Muscle of leg (tissue), 11 donors: Measurements from ENCODE around the gene DET1. TPM values are rescaled to one million over a fixed set of nuclear protein-coding genes. Genes with fewer than 3 reads are reported as not detected.
"Not testable (repeated sequence)": the region's sequence is repeated elsewhere in the genome, so short reads cannot be mapped to it uniquely, and the experiment has no call there.

ENCODE experiments used
- DNase-seq: peaks from one replicate; pipeline ENCODE4 v3.0.0; 2013
- H3K27ac ChIP-seq: one replicate; pipeline ENCODE4 v1.5.1; 2013; ENCODE audit warnings: mild to moderate bottlenecking, low read length, control low read depth
- H3K27me3 ChIP-seq: one replicate; pipeline ENCODE4 v1.6.1; 2013; ENCODE audit warnings: low read length; ENCODE audit not compliant: control insufficient read depth, insufficient read depth
- H3K36me3 ChIP-seq: one replicate; pipeline ENCODE4 v1.6.1; 2013; ENCODE audit warnings: low read length; ENCODE audit not compliant: control insufficient read depth, insufficient read depth
- H3K4me1 ChIP-seq: one replicate; pipeline ENCODE4 v1.6.1; 2013; ENCODE audit warnings: low read length; ENCODE audit not compliant: control insufficient read depth, insufficient read depth
- H3K4me3 ChIP-seq: one replicate; pipeline ENCODE4 v1.5.1; 2013; ENCODE audit warnings: low read length, control low read depth
- H3K9me3 ChIP-seq: replicated peaks from 2 replicates; pipeline ENCODE4 v1.6.1; 2013; ENCODE audit warnings: low read depth, low read length; ENCODE audit not compliant: control insufficient read depth
- WGBS: methylation state at CpG from one replicate; pipeline ENCODE4 v1.1.5; 2013; ENCODE audit warnings: missing lambda C conversion rate; ENCODE audit not compliant: insufficient coverage; 5-methylcytosine and 5-hydroxymethylcytosine counted together
- polyA plus RNA-seq, 8 donors: library from polyadenylated mRNA; unstranded; fragments of 120-200 nt; gene quantifications; one replicate each; pipeline versions ENCODE4 v1.2.1 to v1.2.3, GENCODE V29; 2013; ENCODE audit warnings: inconsistent platforms in 1 of 8, low replicate concordance in 1 of 8; ENCODE audit not compliant: insufficient read length in 8 of 8, insufficient read depth in 1 of 8
- total RNA-seq: library from RNA; stranded (reverse); fragments of 120-200 nt; gene quantifications from one replicate; pipeline ENCODE4 v1.2.4, GENCODE V29; 2013

The DET1 gene
- total and polyA plus RNA-seq, 9 donors = 8.4 to 11.4 (median 9.8) TPM

DNA sequence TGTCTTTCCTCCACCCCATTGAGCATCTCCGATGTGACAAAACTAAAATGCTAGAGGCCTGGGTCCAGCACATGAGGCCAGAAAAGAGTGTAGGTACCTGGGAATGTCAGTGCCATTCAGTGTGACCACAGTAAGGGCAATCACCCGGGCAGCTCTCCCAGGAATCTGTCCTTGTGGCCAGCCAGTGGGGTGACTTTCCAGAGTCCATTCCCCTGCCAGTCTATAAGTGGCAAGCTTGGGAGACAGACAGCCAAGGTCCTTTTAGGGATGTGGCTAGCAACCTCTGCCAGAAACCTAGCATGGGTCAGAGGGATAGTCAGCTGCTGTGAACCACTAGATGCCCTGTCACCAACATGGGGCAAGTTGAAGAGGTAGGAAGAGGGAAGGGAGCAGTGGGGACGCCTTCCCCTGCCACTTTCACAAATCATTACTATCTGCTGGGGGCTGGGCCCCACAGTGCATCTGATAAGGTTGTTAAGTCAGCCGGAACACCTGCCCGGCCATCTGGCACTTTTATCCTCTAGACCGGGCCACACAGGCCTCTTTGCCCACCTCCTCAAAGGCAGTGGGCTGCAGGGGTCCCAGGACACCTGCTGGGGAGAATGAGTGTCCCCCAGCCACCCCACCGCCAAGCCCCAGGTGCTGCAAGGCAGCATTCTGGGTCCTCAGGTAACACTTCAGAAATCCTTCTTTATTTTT lies 24.8 kb upstream of the DET1 start:
- DNase-seq = no peak
- Histone ChIP-seq H3K27ac (no peak overlapping the region), H3K4me3 (no peak overlapping the region), H3K36me3 (no peaks in the 10 kb centered on the region), H3K27me3 (no peaks in the 10 kb centered on the region), H3K9me3 (no peaks in the 10 kb centered on the region), H3K4me1 (no peaks in the 10 kb centered on the region)
- WGBS = 38% methylated on average over 5 of the region's 7 CpGs

DNA sequence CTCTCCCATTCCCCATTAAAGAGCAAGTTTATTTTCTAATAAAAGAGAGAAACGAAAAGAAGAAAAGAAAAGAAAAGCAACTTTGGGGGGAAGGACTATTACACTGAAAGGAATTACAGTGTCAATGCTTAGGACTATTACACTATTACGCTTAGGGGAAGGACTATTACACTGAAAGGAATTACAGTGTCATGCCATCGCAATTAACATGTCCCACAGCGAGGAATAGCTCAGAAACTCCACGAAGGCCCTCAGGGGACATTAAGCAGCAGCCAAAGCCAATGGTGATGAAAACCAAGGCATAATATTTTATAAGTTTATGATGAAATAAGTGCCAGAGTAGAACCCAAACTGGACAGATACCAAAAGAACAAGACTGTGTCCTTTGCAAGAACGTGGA lies 22.1 kb upstream of the DET1 start:
- no peak overlapping the region for H3K27ac ChIP-seq
- no peak for DNase-seq
- H3K9me3 ChIP-seq = no peaks in the 10 kb centered on the region
- no peak overlapping the region for H3K4me3 ChIP-seq
- H3K36me3 ChIP-seq = no peaks in the 10 kb centered on the region
- 45% methylated on average over 4 of the region's 6 CpGs for WGBS
- no peaks in the 10 kb centered on the region for H3K4me1 ChIP-seq
- no peaks in the 10 kb centered on the region for H3K27me3 ChIP-seq

DNA sequence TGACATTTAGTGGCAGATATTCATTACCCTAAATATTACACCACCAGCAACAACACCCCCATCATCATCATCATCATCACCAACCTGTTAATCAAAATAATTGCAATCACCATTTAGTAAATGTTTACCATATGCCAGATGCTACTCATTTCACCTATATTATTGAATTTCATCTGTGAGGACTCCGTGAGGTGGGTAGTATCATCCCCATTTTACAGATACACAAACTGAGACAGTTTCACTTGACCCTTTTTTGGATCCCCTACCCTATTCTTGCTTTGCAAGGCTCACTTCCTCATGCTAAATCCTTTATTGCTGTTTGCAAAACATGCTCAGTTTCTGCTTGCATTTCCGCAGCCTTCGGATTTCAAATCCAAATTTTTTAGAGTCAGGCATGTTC lies 18.3 kb upstream of the DET1 start:
- no peaks in the 10 kb centered on the region for H3K27me3 ChIP-seq
- DNase-seq = no peak
- 84% methylated on average over 3 of the region's 3 CpGs for WGBS
- H3K36me3 ChIP-seq = no peaks in the 10 kb centered on the region
- no peak overlapping the region for H3K4me3 ChIP-seq
- H3K4me1 ChIP-seq = no peaks in the 10 kb centered on the region
- H3K9me3 ChIP-seq = no peaks in the 10 kb centered on the region
- H3K27ac ChIP-seq = no peak overlapping the region

DNA sequence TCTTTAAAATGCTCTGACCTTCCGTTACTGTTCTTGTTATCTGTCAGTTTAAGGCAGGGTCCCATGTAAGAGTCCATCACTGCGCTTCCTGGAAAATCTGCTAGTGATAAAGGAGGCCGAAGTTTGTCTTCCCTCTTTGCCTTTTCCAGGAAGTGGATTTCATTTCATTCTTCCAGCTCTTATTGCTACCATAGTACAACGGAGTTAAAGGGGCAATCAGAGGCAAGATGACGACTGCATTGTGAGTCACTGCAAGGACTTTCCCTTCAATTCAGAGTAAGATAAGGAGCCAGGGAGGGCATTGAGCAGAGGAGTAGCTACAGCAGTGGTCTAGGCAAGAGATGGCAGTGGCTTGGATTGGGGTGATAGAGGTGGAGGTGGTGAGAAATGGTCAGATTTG lies 17.2 kb upstream of the DET1 start:
- Histone ChIP-seq H3K9me3 (no peaks in the 10 kb centered on the region), H3K27me3 (no peaks in the 10 kb centered on the region), H3K36me3 (no peaks in the 10 kb centered on the region), H3K4me3 (no peak overlapping the region), H3K4me1 (no peaks in the 10 kb centered on the region), H3K27ac (no peak overlapping the region)
- DNase-seq = no peak
- WGBS = 55% methylated on average over 2 of the region's 5 CpGs

DNA sequence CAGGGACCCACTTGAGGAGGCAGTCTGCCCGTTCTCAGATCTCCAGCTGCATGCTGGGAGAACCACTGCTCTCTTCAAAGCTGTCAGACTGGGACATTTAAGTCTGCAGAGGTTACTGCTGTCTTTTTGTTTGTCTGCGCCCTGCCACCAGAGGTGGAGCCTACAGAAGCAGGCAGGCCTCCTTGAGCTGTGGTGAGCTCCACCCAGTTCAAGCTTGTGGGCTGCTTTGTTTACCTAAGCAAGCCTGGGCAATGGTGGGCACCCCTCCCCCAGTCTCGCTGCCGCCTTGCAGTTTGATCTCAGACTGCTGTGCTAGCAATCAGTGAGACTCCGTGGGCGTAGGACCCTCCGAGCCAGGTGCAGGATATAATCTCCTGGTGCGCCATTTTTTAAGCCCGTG lies 13.1 kb upstream of the DET1 start:
- H3K36me3 ChIP-seq, H3K9me3 ChIP-seq, H3K27me3 ChIP-seq, H3K27ac ChIP-seq, H3K4me3 ChIP-seq, DNase-seq, H3K4me1 ChIP-seq: not testable (repeated sequence)
- WGBS = 92% methylated on average over 5 of the region's 9 CpGs

DNA sequence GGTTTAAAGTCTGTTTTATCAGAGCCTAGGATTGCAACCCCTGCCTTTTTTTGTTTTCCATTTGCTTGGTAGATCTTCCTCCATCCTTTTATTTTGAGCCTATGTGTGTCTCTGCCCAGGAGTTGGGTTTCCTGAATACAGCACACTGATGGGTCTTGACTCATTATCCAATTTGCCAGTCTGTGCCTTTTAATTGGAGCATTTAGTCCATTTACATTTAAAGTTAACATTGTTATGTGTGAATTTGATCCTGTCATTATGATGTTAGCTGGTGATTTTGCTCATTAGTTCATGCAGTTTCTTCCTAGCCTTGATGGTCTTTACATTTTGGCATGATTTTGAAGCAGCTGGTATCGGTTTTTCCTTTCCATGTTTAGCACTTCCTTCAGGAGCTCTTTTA lies 11.5 kb upstream of the DET1 start:
- not testable (repeated sequence) for DNase-seq, H3K27me3 ChIP-seq, H3K9me3 ChIP-seq, H3K4me3 ChIP-seq, H3K4me1 ChIP-seq, H3K27ac ChIP-seq, H3K36me3 ChIP-seq
- WGBS = no CpG with 5 or more reads among the region's 1 CpG

DNA sequence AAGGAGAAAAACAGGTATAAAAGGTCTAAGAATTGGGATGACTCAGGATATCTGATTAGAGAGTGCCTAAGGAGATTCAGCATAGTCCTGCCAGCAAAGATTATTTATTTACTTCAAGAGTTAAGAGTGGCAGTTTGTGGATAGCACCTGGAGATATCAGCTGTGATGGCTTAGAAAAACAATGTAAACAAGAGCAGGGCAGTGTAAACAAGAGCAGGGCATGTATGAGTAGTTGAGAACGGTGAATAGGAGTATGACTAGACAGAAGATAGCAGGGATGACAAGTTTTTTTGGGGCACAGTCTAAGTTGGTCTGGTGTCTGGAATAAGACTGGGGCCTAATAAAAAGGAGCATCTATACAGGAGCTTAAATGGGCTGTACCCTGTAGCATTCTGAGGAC lies 1.5 kb upstream of the DET1 start:
- not testable (repeated sequence) for H3K27me3 ChIP-seq, H3K4me3 ChIP-seq, H3K9me3 ChIP-seq, H3K4me1 ChIP-seq, DNase-seq, H3K27ac ChIP-seq
- peaks cover 12% of the 10 kb centered on the region for H3K36me3 ChIP-seq
- 60% methylated on average over 1 of the region's 1 CpG for WGBS

DNA sequence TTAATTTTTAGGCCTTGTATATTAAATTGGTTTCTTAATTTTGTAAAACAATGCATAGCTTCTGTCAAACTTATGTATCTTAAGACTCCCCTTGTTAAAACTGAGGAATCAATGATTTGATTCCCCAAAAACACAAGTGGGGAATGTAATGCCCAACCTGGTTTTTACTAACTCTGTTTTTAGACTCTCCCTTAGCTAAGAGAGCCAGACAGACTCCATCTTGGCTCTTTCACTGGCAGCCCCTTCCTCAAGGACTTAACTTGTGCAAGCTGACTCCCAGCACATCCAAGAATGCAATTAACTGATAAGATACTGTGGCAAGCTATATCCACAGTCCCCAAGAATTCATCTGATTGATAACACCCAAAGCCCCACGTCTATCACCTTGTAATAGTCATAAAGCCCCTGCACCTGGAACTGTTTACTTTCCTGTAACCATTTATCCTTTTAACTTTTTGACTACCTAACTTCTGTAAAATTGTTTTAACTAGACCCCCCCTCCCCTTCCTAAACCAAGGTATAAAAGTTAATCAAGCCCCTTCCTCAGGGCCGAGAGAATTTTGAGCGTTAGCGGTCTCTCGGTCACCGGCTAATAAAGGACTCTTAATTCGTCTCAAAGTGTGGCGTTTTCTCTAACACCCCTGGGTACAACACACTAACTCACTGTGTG lies 768 bp downstream of the DET1 start:
- H3K27me3 ChIP-seq, H3K9me3 ChIP-seq, DNase-seq, H3K4me1 ChIP-seq: not testable (repeated sequence)
- Histone ChIP-seq H3K27ac (peak overlapping the region; percentile 67), H3K36me3 (peaks cover 12% of the 10 kb centered on the region), H3K4me3 (peak overlapping the region; percentile 68)
- 24% methylated on average over 5 of the region's 8 CpGs for WGBS

DNA sequence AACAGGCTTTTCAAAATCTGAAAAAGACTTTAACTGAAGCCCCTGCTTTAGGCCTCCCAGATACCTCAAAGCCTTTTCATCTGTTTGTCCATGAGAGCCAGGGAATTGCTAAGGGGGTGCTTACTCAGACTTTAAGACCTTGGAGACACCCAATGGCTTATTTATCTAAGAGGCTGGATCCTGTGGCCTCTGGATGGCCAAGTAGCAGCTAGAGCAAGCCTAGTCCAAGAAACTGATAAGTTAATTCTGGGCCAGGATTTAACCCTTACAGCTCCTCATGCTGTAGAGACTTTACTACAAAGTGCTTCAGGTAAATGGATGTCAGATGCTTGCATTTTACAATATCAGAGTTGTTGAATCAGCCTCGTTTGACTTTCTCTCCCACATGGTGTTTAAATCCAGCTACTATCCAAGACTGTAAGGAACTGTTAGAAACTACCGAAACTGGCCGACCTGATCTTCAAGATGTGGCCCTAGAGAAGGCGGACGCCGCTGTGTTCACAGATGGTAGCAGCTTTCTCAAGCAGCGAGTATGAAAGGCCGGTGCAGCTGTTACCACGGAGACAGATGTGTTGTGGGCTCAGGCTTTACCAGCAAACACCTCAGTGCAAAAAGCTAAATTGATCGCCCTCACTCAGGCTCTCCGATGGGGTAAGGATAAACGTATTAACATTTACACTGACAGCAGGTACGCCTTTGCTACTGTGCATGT lies 3.3 kb downstream of the DET1 start:
- Histone ChIP-seq H3K4me1 (peaks cover 3% of the 10 kb centered on the region), H3K27ac (no peak overlapping the region)
- 75% methylated on average over 10 of the region's 13 CpGs for WGBS

DNA sequence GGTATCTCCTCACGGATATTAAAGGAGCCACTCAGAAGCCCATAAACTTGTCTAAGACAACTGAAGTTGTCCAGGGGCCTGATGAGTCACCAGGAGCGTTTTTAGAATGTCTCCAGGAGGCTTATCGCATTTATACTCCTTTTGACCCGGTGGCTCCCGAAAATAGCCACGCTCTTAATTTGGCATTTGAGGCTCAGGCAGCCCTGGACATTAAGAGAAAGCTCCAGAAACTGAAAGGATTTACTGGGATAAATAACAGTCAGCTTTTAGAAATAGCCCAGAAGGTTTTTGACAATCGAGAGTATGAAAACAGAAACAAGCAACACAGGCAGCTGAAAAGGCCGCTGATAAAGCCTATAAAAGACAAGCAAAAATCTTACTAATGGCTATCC lies 4.1 kb downstream of the DET1 start:
- peaks cover 3% of the 10 kb centered on the region for H3K4me1 ChIP-seq
- H3K9me3 ChIP-seq = no peaks in the 10 kb centered on the region
- H3K4me3 ChIP-seq = no peak overlapping the region
- no peaks in the 10 kb centered on the region for H3K27me3 ChIP-seq
- 38% methylated on average over 6 of the region's 8 CpGs for WGBS
- peak; percentile 22 for DNase-seq
- peaks cover 12% of the 10 kb centered on the region for H3K36me3 ChIP-seq
- no peak overlapping the region for H3K27ac ChIP-seq

More for the DNA sequence above, 3.3 kb downstream of the DET1 start:
- Histone ChIP-seq H3K27me3 (no peaks in the 10 kb centered on the region), H3K4me3 (no peak overlapping the region), H3K36me3 (peaks cover 12% of the 10 kb centered on the region), H3K9me3 (no peaks in the 10 kb centered on the region)
- DNase-seq = no peak
